ENCODE results near the gene SIGMAR1.

SIGMAR1 gene

DNA sequence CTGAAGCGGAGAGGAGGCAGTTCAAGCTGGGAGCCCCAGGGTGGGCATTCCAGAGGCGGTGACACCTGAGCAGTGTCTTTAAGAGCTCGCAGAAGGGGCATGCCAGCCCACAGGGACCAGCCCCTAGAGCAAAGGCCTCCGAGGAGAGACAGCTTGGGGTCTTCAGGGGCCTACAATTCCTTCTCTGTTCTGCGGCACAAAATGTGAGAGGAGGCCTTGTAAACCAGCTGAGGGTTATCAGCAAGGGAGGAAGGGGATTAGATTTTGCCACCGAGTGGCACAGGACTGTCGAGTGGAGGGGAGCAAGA lies 505 bp upstream of the SIGMAR1 start:
- peak overlapping the region; percentile 65 for H3K4me3 ChIP-seq (ENCODE audit: low read depth, low read length)
- TF ChIP-seq, protein P1, sequence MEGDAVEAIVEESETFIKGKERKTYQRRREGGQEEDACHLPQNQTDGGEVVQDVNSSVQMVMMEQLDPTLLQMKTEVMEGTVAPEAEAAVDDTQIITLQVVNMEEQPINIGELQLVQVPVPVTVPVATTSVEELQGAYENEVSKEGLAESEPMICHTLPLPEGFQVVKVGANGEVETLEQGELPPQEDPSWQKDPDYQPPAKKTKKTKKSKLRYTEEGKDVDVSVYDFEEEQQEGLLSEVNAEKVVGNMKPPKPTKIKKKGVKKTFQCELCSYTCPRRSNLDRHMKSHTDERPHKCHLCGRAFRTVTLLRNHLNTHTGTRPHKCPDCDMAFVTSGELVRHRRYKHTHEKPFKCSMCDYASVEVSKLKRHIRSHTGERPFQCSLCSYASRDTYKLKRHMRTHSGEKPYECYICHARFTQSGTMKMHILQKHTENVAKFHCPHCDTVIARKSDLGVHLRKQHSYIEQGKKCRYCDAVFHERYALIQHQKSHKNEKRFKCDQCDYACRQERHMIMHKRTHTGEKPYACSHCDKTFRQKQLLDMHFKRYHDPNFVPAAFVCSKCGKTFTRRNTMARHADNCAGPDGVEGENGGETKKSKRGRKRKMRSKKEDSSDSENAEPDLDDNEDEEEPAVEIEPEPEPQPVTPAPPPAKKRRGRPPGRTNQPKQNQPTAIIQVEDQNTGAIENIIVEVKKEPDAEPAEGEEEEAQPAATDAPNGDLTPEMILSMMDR (IDR thresholded peaks at IDR 0.05; ENCODE audit: low read depth, low read length) = no peak

DNA sequence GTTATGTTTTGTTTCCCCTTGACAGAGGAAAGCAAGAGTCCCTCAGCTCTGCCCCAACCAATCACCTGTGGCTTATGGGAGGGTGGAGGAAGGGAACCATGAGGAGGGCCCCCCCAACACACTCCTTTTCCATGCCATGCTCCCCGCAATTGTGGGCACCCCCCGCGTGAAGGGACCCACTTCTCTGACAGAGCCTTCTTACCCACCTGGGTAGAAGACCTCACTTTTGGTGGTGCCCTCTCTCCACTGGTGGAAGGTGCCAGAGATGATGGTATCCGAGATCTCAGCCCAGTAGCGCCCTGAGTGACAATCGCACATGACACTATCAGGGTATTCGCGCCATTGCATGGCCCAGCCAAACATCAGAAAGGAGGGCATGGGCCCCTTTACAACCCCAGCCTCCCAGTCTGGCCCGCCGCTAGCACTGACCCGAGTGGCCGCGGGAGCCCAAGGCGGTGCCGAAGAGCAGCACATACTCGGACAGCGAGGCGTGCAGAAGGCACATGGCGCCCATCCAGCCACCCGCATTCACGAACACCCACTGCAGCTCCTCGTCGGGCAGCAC lies 714 bp downstream of the SIGMAR1 start:
- peak overlapping the region; percentile 65 for H3K4me3 ChIP-seq (ENCODE audit: low read depth, low read length)

DNA sequence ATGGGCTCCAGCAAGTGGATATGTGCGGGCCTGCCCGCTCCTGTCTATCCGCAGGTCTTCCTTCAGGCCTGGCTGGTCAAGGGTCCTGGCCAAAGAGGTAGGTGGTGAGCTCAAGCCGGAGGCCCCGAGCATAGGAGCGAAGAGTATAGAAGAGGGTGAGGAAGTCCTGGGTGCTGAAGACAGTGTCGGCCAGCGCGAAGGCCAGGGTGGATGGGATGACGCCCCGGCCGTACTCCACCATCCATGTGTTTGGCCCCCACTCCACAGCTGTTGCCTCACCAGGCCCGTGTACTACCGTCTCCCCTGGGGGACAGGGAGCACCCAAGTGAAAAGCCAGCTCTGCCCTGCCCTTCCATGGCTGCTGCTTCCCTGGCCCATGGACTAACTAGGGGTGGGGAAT lies 2.0 kb downstream of the SIGMAR1 start:
- no peak overlapping the region for H3K4me3 ChIP-seq (ENCODE audit: low read depth, low read length)
- TF ChIP-seq, protein P1 (IDR thresholded peaks at IDR 0.05; ENCODE audit: low read depth, low read length) = no peak

More for the DNA sequence above, 714 bp downstream of the SIGMAR1 start:
- TF ChIP-seq, protein P1 (IDR thresholded peaks at IDR 0.05; ENCODE audit: low read depth, low read length) = no peak

DNA sequence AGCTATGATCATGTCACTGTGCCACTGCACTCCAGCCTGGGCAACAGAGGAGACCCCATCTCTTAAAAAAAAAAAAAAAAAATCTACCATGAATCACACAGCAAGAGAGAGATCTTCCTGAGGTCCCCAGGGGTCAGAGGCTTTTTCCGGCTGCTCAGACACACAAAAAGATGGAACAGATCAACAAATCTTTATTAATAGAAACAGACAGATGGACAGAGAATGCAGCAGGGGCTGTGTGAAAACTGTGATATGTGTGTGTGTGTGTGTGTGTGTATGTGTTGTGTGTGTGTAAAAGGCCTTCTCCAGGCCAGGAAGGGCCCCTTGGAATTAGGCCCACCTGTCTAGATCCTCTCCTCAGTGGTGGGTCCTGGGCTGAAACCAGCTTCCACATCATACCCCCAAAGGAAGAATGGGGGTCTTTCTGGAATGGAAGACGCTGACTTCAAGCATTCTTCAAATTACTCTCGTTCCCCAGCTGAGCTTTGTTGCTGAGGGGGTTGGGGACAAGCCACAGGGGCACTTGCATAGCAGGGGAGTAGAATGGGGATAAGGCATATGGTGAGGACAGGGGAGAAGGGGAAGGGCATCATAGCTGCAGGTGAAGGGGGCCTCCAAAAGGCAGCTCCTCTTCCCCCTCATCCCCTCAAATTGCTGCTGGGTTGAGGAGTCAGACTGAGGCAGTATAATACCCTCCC lies 2.9 kb downstream of the SIGMAR1 start:
- no peak overlapping the region for H3K4me3 ChIP-seq (ENCODE audit: low read depth, low read length)
- TF ChIP-seq, protein P1 (IDR thresholded peaks at IDR 0.05; ENCODE audit: low read depth, low read length) = no peak

GRCh38 chr9:34633851-34634550 lies 3.6 kb downstream of the SIGMAR1 start:
- no peak overlapping the region for H3K4me3 ChIP-seq (ENCODE audit: low read depth, low read length)

GRCh38 chr9:34633166-34633565 lies 4.4 kb downstream of the SIGMAR1 start:
- TF ChIP-seq, protein P1 (IDR thresholded peaks at IDR 0.05; ENCODE audit: low read depth, low read length) = no peak
- no peak overlapping the region for H3K4me3 ChIP-seq (ENCODE audit: low read depth, low read length)

More at GRCh38 chr9:34633851-34634550, 3.6 kb downstream of the SIGMAR1 start:
- TF ChIP-seq, protein P1 (IDR thresholded peaks at IDR 0.05; ENCODE audit: low read depth, low read length) = peak; percentile 83
